ENCODE results near the gene EHBP1L1. TPM values are rescaled to one million over a fixed set of nuclear protein-coding genes. Genes with fewer than 3 reads are reported as not detected.

Gene EHBP1L1
- total RNA-seq, 2 experiments from 2014 or later, result 59.7 to 71.6 TPM

- H3K36me3 ChIP-seq (ENCODE audit: insufficient read depth, low read length), result no peaks in the 10 kb centered on the region
- no peak overlapping the region for H3K4me3 ChIP-seq (ENCODE audit: low read depth, low read length, poor library complexity, severe bottlenecking)
- no peaks in the 10 kb centered on the region for H3K79me2 ChIP-seq (ENCODE audit: insufficient read depth, low read depth, low read length)
- TF ChIP-seq EZH2phosphoT487 (IDR thresholded peaks at IDR 0.05; ENCODE audit: borderline replicate concordance, low read depth, low read length) (no peak), CTCF (conservative IDR thresholded peaks at IDR 0.05; ENCODE audit: low read length) (no peak)
- peaks cover 62% of the 10 kb centered on the region for H3K4me1 ChIP-seq (ENCODE audit: insufficient read depth, low read length, poor library complexity, severe bottlenecking)
- no peak overlapping the region for H2AFZ ChIP-seq (ENCODE audit: low read length)
- CTCF ChIA-PET (ENCODE audit: unreplicated experiment), result no interaction called here
- POLR2A ChIA-PET, result interaction anchor here (0.9 kb wide), 1 partner anchor 76 kb away, joined by 3 read pairs; no protein-coding TSS in a partner anchor
- BruUV-seq (replicated peaks), result no TSS peak
- no peaks in the 10 kb centered on the region for H4K20me1 ChIP-seq (ENCODE audit: insufficient read depth, low read length)
- intact Hi-C loops (cut with micrococcal nuclease; ENCODE audit: unreplicated experiment), result no loop called here
- DNase-seq (ENCODE audit: low spot score), result no peak
- no peaks in the 10 kb centered on the region for H3K9me3 ChIP-seq (ENCODE audit: low read length)
- peak overlapping the region; percentile 82 for H3K4me2 ChIP-seq (ENCODE audit: low read length)
- no peak overlapping the region for H3K27ac ChIP-seq (ENCODE audit: low read depth, low read length, poor library complexity, severe bottlenecking)
- no peaks in the 10 kb centered on the region for H3K9me2 ChIP-seq (ENCODE audit: insufficient read depth, low read length)
These were observed 27.5 kb upstream of the EHBP1L1 start for GRCh38 chr11:65548395-65548794.

GRCh38 chr11:65549096-65549495, 26.8 kb upstream of the EHBP1L1 start:
- TF ChIP-seq EZH2phosphoT487 (IDR thresholded peaks at IDR 0.05; ENCODE audit: borderline replicate concordance, low read depth, low read length) (no peak), CTCF (conservative IDR thresholded peaks at IDR 0.05; ENCODE audit: low read length) (no peak)
- Histone ChIP-seq H3K27ac (ENCODE audit: low read depth, low read length, poor library complexity, severe bottlenecking) (no peak overlapping the region), H3K36me3 (ENCODE audit: insufficient read depth, low read length) (no peaks in the 10 kb centered on the region), H3K4me1 (ENCODE audit: insufficient read depth, low read length, poor library complexity, severe bottlenecking) (peaks cover 64% of the 10 kb centered on the region), H3K79me2 (ENCODE audit: insufficient read depth, low read depth, low read length) (no peaks in the 10 kb centered on the region), H2AFZ (ENCODE audit: low read length) (no peak overlapping the region), H4K20me1 (ENCODE audit: insufficient read depth, low read length) (no peaks in the 10 kb centered on the region), H3K4me3 (ENCODE audit: low read depth, low read length, poor library complexity, severe bottlenecking) (no peak overlapping the region), H3K9me2 (ENCODE audit: insufficient read depth, low read length) (no peaks in the 10 kb centered on the region), H3K4me2 (ENCODE audit: low read length) (no peak overlapping the region), H3K9me3 (ENCODE audit: low read length) (no peaks in the 10 kb centered on the region)
- ChIA-PET POLR2A (interaction anchor here (0.9 kb wide), 1 partner anchor 77 kb away, joined by 3 read pairs; no protein-coding TSS in a partner anchor), CTCF (ENCODE audit: unreplicated experiment) (no interaction called here)
- DNase-seq (ENCODE audit: low spot score), result no peak
- intact Hi-C loops (cut with micrococcal nuclease; ENCODE audit: unreplicated experiment), result no loop called here
- no TSS peak for BruUV-seq (replicated peaks)

GRCh38 chr11:65551572-65552387, 24.1 kb upstream of the EHBP1L1 start:
- POLR2A ChIA-PET, result interaction anchor here (0.8 to 0.9 kb wide), 3 partner anchors 9 to 137 kb away, joined by 3 to 12 read pairs (median 4); no protein-coding TSS in a partner anchor
- H3K4me1 ChIP-seq (ENCODE audit: insufficient read depth, low read length, poor library complexity, severe bottlenecking), result peaks cover 51% of the 10 kb centered on the region
- no peaks in the 10 kb centered on the region for H3K79me2 ChIP-seq (ENCODE audit: insufficient read depth, low read depth, low read length)
- H3K36me3 ChIP-seq (ENCODE audit: insufficient read depth, low read length), result no peaks in the 10 kb centered on the region
- H4K20me1 ChIP-seq (ENCODE audit: insufficient read depth, low read length), result no peaks in the 10 kb centered on the region
- no peaks in the 10 kb centered on the region for H3K9me3 ChIP-seq (ENCODE audit: low read length)
- peak overlapping the region; percentile 40 for H3K4me2 ChIP-seq (ENCODE audit: low read length)
- intact Hi-C loops (cut with micrococcal nuclease; ENCODE audit: unreplicated experiment), result loop anchor here (1.0 kb wide), 2 partner anchors 11 to 185 kb away; no protein-coding TSS in a partner anchor
- peak; percentile 91 for DNase-seq (ENCODE audit: low spot score)
- H3K27ac ChIP-seq (ENCODE audit: low read depth, low read length, poor library complexity, severe bottlenecking), result peak overlapping the region; percentile 56
- no peak overlapping the region for H3K4me3 ChIP-seq (ENCODE audit: low read depth, low read length, poor library complexity, severe bottlenecking)
- H3K9me2 ChIP-seq (ENCODE audit: insufficient read depth, low read length), result no peaks in the 10 kb centered on the region
- BruUV-seq (replicated peaks), result no TSS peak
- CTCF ChIA-PET (ENCODE audit: unreplicated experiment), result interaction anchor here (0.6 to 1.2 kb wide), 2 partner anchors 14 to 53 kb away, joined by 3 read pairs; no protein-coding TSS in a partner anchor
- TF ChIP-seq CTCF (conservative IDR thresholded peaks at IDR 0.05; ENCODE audit: low read length) (peak; percentile 82), EZH2phosphoT487 (IDR thresholded peaks at IDR 0.05; ENCODE audit: borderline replicate concordance, low read depth, low read length) (no peak)
- no peak overlapping the region for H2AFZ ChIP-seq (ENCODE audit: low read length)

All from OCI-LY7 (cell line).